Trophoblast cell (in vitro differentiated cells and primary cell): ENCODE results near the gene LAMA3.

Experiments used
- DNase-seq, 2 donors: peaks; one replicate each; pipeline ENCODE4 v3.0.0-alpha.2; 2016
- H2AFZ ChIP-seq: 2 replicates; pipeline ENCODE4 v1.6.1; 2013; ENCODE audit warnings: low read length, moderate library complexity, mild to moderate bottlenecking; ENCODE audit not compliant: insufficient read depth, poor library complexity
- H2AK5ac ChIP-seq: 2 replicates; pipeline ENCODE4 v1.6.1; 2013; ENCODE audit warnings: mild to moderate bottlenecking, low read length
- H2BK120ac ChIP-seq: 2 replicates; pipeline ENCODE4 v1.6.1; 2013; ENCODE audit warnings: low read length, mild to moderate bottlenecking, moderate library complexity; ENCODE audit not compliant: insufficient read depth, poor library complexity
- H2BK12ac ChIP-seq: 2 replicates; pipeline ENCODE4 v1.6.1; 2013; ENCODE audit warnings: mild to moderate bottlenecking, low read length, moderate library complexity
- H2BK5ac ChIP-seq: 2 replicates; pipeline ENCODE4 v1.6.1; 2013; ENCODE audit warnings: low read length, low read depth, moderate library complexity, mild to moderate bottlenecking; ENCODE audit not compliant: poor library complexity
- H3K14ac ChIP-seq: 2 replicates; pipeline ENCODE4 v1.6.1; 2013; ENCODE audit warnings: mild to moderate bottlenecking, low read length
- H3K18ac ChIP-seq: 2 replicates; pipeline ENCODE4 v1.6.1; 2013; ENCODE audit warnings: mild to moderate bottlenecking, low read length
- H3K23ac ChIP-seq: 2 replicates; pipeline ENCODE4 v1.6.1; 2013; ENCODE audit warnings: low read length
- H3K27ac ChIP-seq: 2 replicates; pipeline ENCODE4 v1.5.1; 2013; ENCODE audit warnings: low read depth, mild to moderate bottlenecking, inconsistent platforms, low read length, moderate library complexity
- H3K27me3 ChIP-seq: 2 replicates; pipeline ENCODE4 v1.6.1; 2013; ENCODE audit warnings: inconsistent platforms, mild to moderate bottlenecking, low read length, moderate library complexity; ENCODE audit not compliant: insufficient read depth
- H3K36me3 ChIP-seq, 2 experiments: 1 replicate in 1 of 2; 2 replicates in 1 of 2; pipeline ENCODE4 v1.6.1; 2013; ENCODE audit warnings: low read length in 2 of 2, mild to moderate bottlenecking in 2 of 2, moderate library complexity in 1 of 2; ENCODE audit not compliant: insufficient read depth in 2 of 2, control insufficient read depth in 1 of 2
- H3K4ac ChIP-seq: 2 replicates; pipeline ENCODE4 v1.6.1; 2013; ENCODE audit warnings: low read depth, mild to moderate bottlenecking, low read length, moderate library complexity
- H3K4me1 ChIP-seq, 2 experiments: 1 replicate in 1 of 2; 2 replicates in 1 of 2; pipeline ENCODE4 v1.6.1; 2013; ENCODE audit warnings: low read length in 2 of 2, mild to moderate bottlenecking in 2 of 2, moderate library complexity in 1 of 2; ENCODE audit not compliant: insufficient read depth in 2 of 2, control insufficient read depth in 1 of 2
- H3K4me2 ChIP-seq: 2 replicates; pipeline ENCODE4 v1.6.1; 2013; ENCODE audit warnings: inconsistent platforms, mild to moderate bottlenecking, low read length, moderate library complexity
- H3K4me3 ChIP-seq: 2 replicates; pipeline ENCODE4 v1.5.1; 2013; ENCODE audit warnings: mild to moderate bottlenecking, low read depth, low read length, inconsistent platforms
- H3K79me1 ChIP-seq: one replicate; pipeline ENCODE4 v1.6.1; 2013; ENCODE audit warnings: low read length
- H3K79me2 ChIP-seq: 2 replicates; pipeline ENCODE4 v1.6.1; 2013; ENCODE audit warnings: low read length, mild to moderate bottlenecking; ENCODE audit not compliant: control insufficient read depth, insufficient read depth, poor library complexity
- H3K9ac ChIP-seq: 2 replicates; pipeline ENCODE4 v1.6.1; 2013; ENCODE audit warnings: mild to moderate bottlenecking, low read length
- H3K9me3 ChIP-seq: 2 replicates; pipeline ENCODE4 v1.6.1; 2013; ENCODE audit warnings: low read depth, mild to moderate bottlenecking, control low read depth, inconsistent platforms, low read length; ENCODE audit not compliant: insufficient read depth
- H4K12ac ChIP-seq: 2 replicates; pipeline ENCODE4 v1.6.1; 2013; ENCODE audit warnings: low read depth, mild to moderate bottlenecking, low read length, moderate library complexity
- H4K8ac ChIP-seq: 2 replicates; pipeline ENCODE4 v1.6.1; 2013; ENCODE audit warnings: low read depth, mild to moderate bottlenecking, low read length, moderate library complexity
- H4K91ac ChIP-seq: one replicate; pipeline ENCODE4 v1.6.1; 2013; ENCODE audit warnings: low read depth, mild to moderate bottlenecking, low read length, moderate library complexity
- WGBS: extraction: QIAGEN DNeasy Blood & Tissue Kit; methylation state at CpG from one replicate; pipeline ENCODE4 v1.1.7; 2013; ENCODE audit warnings: missing lambda C conversion rate; ENCODE audit not compliant: insufficient read length, insufficient coverage; ENCODE audit errors: extremely low coverage; 5-methylcytosine and 5-hydroxymethylcytosine counted together

Gene LAMA3

GRCh38 chr18:23906658-23907057 lies 217.4 kb downstream of the LAMA3 start:
- H3K79me1 ChIP-seq = no peaks in the 10 kb centered on the region
- H2AFZ ChIP-seq = no peak overlapping the region
- no peaks in the 10 kb centered on the region for H3K27me3 ChIP-seq
- H2AK5ac ChIP-seq = no peak overlapping the region
- no peak overlapping the region for H2BK12ac ChIP-seq
- no CpG with 5 or more reads among the region's 2 CpGs for WGBS
- H4K12ac ChIP-seq = no peak overlapping the region
- no peak overlapping the region for H4K91ac ChIP-seq
- no peak overlapping the region for H3K23ac ChIP-seq
- H2BK120ac ChIP-seq = no peak overlapping the region
- no peaks in the 10 kb centered on the region for H3K4me1 ChIP-seq
- no peak overlapping the region for H3K4me3 ChIP-seq
- H3K79me2 ChIP-seq = no peaks in the 10 kb centered on the region
- H2BK5ac ChIP-seq = no peak overlapping the region
- no peaks in the 10 kb centered on the region for H3K9me3 ChIP-seq
- H3K36me3 ChIP-seq = no peaks in the 10 kb centered on the region
- no peak overlapping the region for H3K9ac ChIP-seq
- H3K14ac ChIP-seq = no peak overlapping the region
- peak in 1 of 2 donors; percentile 63 for DNase-seq
- H3K4ac ChIP-seq = no peak overlapping the region
- no peak overlapping the region for H4K8ac ChIP-seq
- H3K18ac ChIP-seq = no peak overlapping the region
- no peak overlapping the region for H3K27ac ChIP-seq
- no peak overlapping the region for H3K4me2 ChIP-seq

- Histone ChIP-seq H3K9ac (no peak overlapping the region), H3K36me3 (no peaks in the 10 kb centered on the region), H2BK5ac (no peak overlapping the region), H3K4me3 (no peak overlapping the region), H3K79me1 (no peaks in the 10 kb centered on the region), H3K9me3 (peaks cover 2% of the 10 kb centered on the region), H3K23ac (no peak overlapping the region), H3K4ac (no peak overlapping the region), H3K4me1 (no peaks in the 10 kb centered on the region), H4K12ac (no peak overlapping the region), H2BK120ac (no peak overlapping the region), H3K14ac (no peak overlapping the region), H3K79me2 (no peaks in the 10 kb centered on the region), H3K18ac (no peak overlapping the region), H4K8ac (no peak overlapping the region), H3K4me2 (no peak overlapping the region), H3K27me3 (no peaks in the 10 kb centered on the region), H2AK5ac (no peak overlapping the region), H2BK12ac (no peak overlapping the region), H4K91ac (no peak overlapping the region), H3K27ac (no peak overlapping the region), H2AFZ (no peak overlapping the region)
- WGBS = no CpG with 5 or more reads among the region's 3 CpGs
- no peak for DNase-seq
These were observed 219.6 kb downstream of the LAMA3 start for GRCh38 chr18:23908827-23909226.

GRCh38 chr18:23910032-23910431 lies 220.8 kb downstream of the LAMA3 start:
- H3K4ac ChIP-seq = no peak overlapping the region
- H3K27me3 ChIP-seq = no peaks in the 10 kb centered on the region
- H4K8ac ChIP-seq = no peak overlapping the region
- H2BK5ac ChIP-seq = no peak overlapping the region
- H3K4me3 ChIP-seq = no peak overlapping the region
- H3K79me2 ChIP-seq = no peaks in the 10 kb centered on the region
- H2AFZ ChIP-seq = no peak overlapping the region
- no peak overlapping the region for H2AK5ac ChIP-seq
- no peak overlapping the region for H3K18ac ChIP-seq
- H3K9me3 ChIP-seq = peaks cover 2% of the 10 kb centered on the region
- H3K23ac ChIP-seq = no peak overlapping the region
- H2BK12ac ChIP-seq = no peak overlapping the region
- H3K79me1 ChIP-seq = no peaks in the 10 kb centered on the region
- no peak overlapping the region for H3K14ac ChIP-seq
- WGBS = no CpG with 5 or more reads among the region's 2 CpGs
- H3K4me2 ChIP-seq = no peak overlapping the region
- no peak for DNase-seq
- no peak overlapping the region for H3K9ac ChIP-seq
- no peak overlapping the region for H4K12ac ChIP-seq
- no peak overlapping the region for H3K27ac ChIP-seq
- no peak overlapping the region for H4K91ac ChIP-seq
- H3K4me1 ChIP-seq = no peaks in the 10 kb centered on the region
- no peak overlapping the region for H2BK120ac ChIP-seq
- no peaks in the 10 kb centered on the region for H3K36me3 ChIP-seq

GRCh38 chr18:23912356-23912755 lies 223.1 kb downstream of the LAMA3 start:
- no peaks in the 10 kb centered on the region for H3K27me3 ChIP-seq
- no peak overlapping the region for H3K4me2 ChIP-seq
- no peaks in the 10 kb centered on the region for H3K36me3 ChIP-seq

More at GRCh38 chr18:23912356-23912755, 223.1 kb downstream of the LAMA3 start:
- no peak overlapping the region for H4K91ac ChIP-seq
- no peaks in the 10 kb centered on the region for H3K79me1 ChIP-seq
- H2AFZ ChIP-seq = no peak overlapping the region
- no peak overlapping the region for H2AK5ac ChIP-seq
- H3K14ac ChIP-seq = no peak overlapping the region
- no peak overlapping the region for H4K12ac ChIP-seq
- H3K4me3 ChIP-seq = no peak overlapping the region
- H3K9me3 ChIP-seq = peaks cover 2% of the 10 kb centered on the region
- H4K8ac ChIP-seq = no peak overlapping the region
- H2BK120ac ChIP-seq = no peak overlapping the region
- no peaks in the 10 kb centered on the region for H3K79me2 ChIP-seq
- H3K4ac ChIP-seq = no peak overlapping the region
- WGBS = no CpG with 5 or more reads among the region's 3 CpGs
- no peak overlapping the region for H2BK5ac ChIP-seq
- no peaks in the 10 kb centered on the region for H3K4me1 ChIP-seq
- H3K23ac ChIP-seq = no peak overlapping the region
- DNase-seq = no peak
- no peak overlapping the region for H3K27ac ChIP-seq
- H3K18ac ChIP-seq = no peak overlapping the region
- no peak overlapping the region for H3K9ac ChIP-seq
- no peak overlapping the region for H2BK12ac ChIP-seq
